GM18511 (cell line): ENCODE data around the gene SBNO2.

ENCODE experiments used
- ATAC-seq: cut with Tn5 transposase; IDR thresholded peaks from one replicate; pipeline ENCODE4 v1.9.1; 2021; ENCODE audit warnings: mild to moderate bottlenecking, moderate library complexity; ENCODE audit not compliant: unreplicated experiment

The SBNO2 gene

DNA sequence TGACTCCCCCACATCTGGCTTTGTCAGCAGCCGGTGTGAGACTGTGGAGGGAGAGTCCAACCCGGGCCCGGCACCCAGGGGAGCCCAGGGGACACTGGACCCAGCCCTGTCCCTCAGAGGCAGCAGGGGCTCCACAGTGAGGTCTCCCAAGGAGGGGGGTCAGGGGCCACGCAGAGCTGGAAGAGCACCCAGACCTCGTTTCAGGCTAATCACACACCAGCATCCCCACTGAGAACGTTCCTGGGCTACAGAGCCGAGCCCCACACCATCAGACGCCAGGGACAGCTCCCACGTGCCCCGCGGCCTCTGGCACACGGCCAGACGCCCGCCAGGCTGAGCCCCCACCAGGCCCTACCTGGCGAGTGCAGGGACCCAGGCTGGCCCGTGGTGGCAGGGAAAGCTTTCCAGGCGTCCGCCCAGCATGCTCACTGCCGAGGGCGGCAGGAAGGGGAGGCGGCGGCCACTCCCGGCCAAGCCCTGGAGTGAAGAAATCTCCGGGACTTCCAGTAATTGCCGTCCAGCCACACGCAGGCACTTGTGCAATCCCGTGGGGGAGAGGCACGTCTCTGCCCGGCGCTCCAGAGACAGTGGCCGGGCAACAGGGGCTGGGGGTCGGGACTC, 19.2 kb downstream of the SBNO2 start:
- ATAC-seq, result no peak

GRCh38 chr19:1153891-1154730, 20.0 kb downstream of the SBNO2 start:
- no peak for ATAC-seq

- no peak for ATAC-seq
Measured at GRCh38 chr19:1151917-1152587, 22.0 kb downstream of the SBNO2 start.

GRCh38 chr19:1151037-1151724, 22.9 kb downstream of the SBNO2 start:
- ATAC-seq, result no peak

- no peak for ATAC-seq
Measured at GRCh38 chr19:1150333-1151036, 23.6 kb downstream of the SBNO2 start.

- no peak for ATAC-seq
Measured at GRCh38 chr19:1149259-1150045, 24.6 kb downstream of the SBNO2 start.

GRCh38 chr19:1147934-1148549, 26.0 kb downstream of the SBNO2 start:
- ATAC-seq, result no peak

- no peak for ATAC-seq
Measured at GRCh38 chr19:1146858-1147780, 26.9 kb downstream of the SBNO2 start.

DNA sequence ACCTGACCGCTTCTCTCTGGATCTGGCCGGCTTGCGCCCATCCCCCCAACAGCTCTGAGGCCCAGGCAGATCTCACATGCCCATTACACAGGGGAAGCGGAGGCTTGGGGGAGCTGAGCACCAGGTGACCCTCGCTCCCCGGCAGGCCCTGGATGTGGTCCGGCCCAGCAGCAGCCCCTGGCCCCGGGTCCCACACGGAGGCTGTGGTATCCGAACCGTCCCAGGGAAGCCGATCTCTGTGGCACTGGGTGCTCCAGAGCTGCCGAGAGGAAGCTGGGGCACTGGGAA, 27.7 kb downstream of the SBNO2 start:
- ATAC-seq, result no peak

- no peak for ATAC-seq
Measured at GRCh38 chr19:1145635-1146411, 28.2 kb downstream of the SBNO2 start.

DNA sequence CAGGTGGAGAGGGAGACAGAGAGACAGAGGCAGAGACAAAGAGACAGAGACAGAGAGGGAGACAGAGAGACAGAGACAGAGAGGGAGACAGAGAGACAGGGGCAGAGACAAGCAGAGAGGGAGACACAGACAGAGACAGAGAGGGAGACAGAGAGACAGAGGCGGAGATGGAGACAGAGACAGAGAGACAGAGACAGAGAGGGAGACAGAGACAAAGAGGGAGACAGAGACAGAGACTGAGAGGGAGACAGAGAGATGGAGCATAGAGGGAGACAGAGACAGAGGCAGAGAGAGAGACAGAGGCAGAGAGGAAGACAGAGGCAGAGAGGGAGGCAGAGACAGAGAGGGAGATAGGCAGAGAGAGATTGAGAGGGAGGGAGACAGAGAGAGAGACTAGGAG, 29.3 kb downstream of the SBNO2 start:
- ATAC-seq, result no peak

DNA sequence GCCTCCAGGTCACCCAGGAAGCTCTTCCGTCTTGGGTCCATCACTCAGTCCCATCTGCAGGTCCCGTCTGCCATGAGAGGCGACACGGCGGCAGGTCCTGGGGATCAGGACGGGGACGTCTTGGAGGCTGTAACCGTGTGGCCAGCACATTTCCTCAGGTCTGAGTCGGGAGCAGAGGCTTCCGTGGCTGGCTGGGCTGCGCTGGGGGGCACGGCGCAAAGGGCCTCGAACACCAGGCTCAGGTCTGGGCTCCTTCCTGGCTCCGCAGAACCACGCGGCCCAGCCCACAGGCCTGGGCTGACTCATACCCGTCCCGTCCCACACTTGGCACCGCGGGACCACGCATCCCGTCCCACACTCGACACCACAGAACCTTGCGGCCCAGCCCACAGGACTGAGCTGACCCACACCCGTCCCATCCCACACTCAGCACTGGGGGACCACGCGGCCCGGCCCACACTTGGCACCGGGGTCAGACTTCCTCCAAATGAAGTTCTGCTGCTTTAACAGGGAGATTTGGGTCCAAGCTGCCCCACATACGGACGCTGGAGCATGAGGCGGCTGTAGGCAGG, 30.2 kb downstream of the SBNO2 start:
- ATAC-seq, result no peak

GRCh38 chr19:1141944-1142343, 32.1 kb downstream of the SBNO2 start:
- ATAC-seq, result no peak

- no peak for ATAC-seq
Measured at GRCh38 chr19:1140272-1141027, 33.6 kb downstream of the SBNO2 start.

DNA sequence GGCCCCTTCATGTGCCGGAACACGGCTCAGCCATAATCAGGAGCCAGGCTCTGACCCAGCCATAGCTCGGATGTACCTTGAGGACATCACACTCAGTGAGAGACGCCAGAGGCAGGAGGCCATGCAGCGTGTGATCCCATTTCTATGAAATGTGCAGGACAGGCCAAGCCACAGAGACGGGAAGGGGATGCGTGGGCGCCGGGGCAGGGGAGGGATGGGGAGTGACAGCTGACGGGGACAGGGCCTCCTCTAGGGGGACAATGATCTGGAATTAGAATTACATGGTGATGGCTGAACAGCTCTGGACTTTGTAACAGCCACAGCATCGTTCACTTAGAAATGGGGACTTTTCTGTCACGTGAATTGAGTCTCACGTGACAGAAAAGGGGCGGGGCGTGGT, 34.9 kb downstream of the SBNO2 start:
- no peak for ATAC-seq

GRCh38 chr19:1138121-1138520, 35.9 kb downstream of the SBNO2 start:
- no peak for ATAC-seq
